Measurements from ENCODE around the gene ACAN. TPM values are rescaled to one million over a fixed set of nuclear protein-coding genes. Genes with fewer than 3 reads are reported as not detected.

ACAN gene
- total and polyA plus RNA-seq, 2 of the 8 experiments (the other 6 are each of a cell fraction or from before 2014, with no cell fraction given): 0.71 to 0.73 TPM

- TF ChIP-seq CHD7 (IDR thresholded peaks at IDR 0.05; ENCODE audit: insufficient replicate concordance, low read length) (no peak), CTBP2 (IDR thresholded peaks at IDR 0.05; ENCODE audit: borderline replicate concordance, insufficient read depth, insufficient read length, low read length) (no peak), HDAC2 (IDR thresholded peaks at IDR 0.05; ENCODE audit: borderline replicate concordance in 1 of 2, low read depth in 2 of 2, low read length in 2 of 2) (no peak), CBX5 (IDR thresholded peaks at IDR 0.05; ENCODE audit: low read depth, low read length) (no peak), CHD2 (IDR thresholded peaks at IDR 0.05; ENCODE audit: low read length) (no peak), CREB1 (IDR thresholded peaks at IDR 0.05) (no peak), MAX (IDR thresholded peaks at IDR 0.05) (no peak), ATF2 (IDR thresholded peaks at IDR 0.05; ENCODE audit: low read length) (no peak), KDM1A (IDR thresholded peaks at IDR 0.05; ENCODE audit: borderline replicate concordance, low read length) (no peak), TEAD4 (IDR thresholded peaks at IDR 0.05; ENCODE audit: low read depth, low read length) (no peak)
Observed at GRCh38 chr15:88788816-88789215, 14.4 kb upstream of the ACAN start (continued).
